VCaP (cell line): Measurements from ENCODE around the gene TNFRSF13B.
"Not testable (repeated sequence)": the region's sequence is repeated elsewhere in the genome, so short reads cannot be mapped to it uniquely, and the experiment has no call there.

Experiments used
- H3K27ac ChIP-seq: fragments of 450-650 bp; 2 replicates; pipeline ENCODE4 v1.5.1; 2017
- CTCF ChIP-seq: fragments of 450-650 bp; conservative IDR thresholded peaks from 2 replicates; pipeline ENCODE4 v1.5.1; 2017; ENCODE audit warnings: mild to moderate bottlenecking, moderate library complexity

The TNFRSF13B gene

GRCh38 chr17:17018021-17018441, 46.1 kb upstream of the TNFRSF13B start:
- TF ChIP-seq CTCF = no peak
- H3K27ac ChIP-seq = peak overlapping the region; percentile 84

GRCh38 chr17:17017343-17018014, 45.6 kb upstream of the TNFRSF13B start:
- peak overlapping the region; percentile 84 for H3K27ac ChIP-seq
- TF ChIP-seq CTCF = no peak

- H3K27ac ChIP-seq = peak overlapping the region; percentile 84
These were observed 44.6 kb upstream of the TNFRSF13B start for GRCh38 chr17:17016199-17017197.

- H3K27ac ChIP-seq = no peak overlapping the region
- no peak for TF ChIP-seq CTCF
These were observed 43.3 kb upstream of the TNFRSF13B start for GRCh38 chr17:17015230-17015629.

- H3K27ac ChIP-seq = not testable (repeated sequence)
These were observed 42.8 kb upstream of the TNFRSF13B start for GRCh38 chr17:17014748-17015124.

- H3K27ac ChIP-seq = not testable (repeated sequence)
These were observed 42.2 kb upstream of the TNFRSF13B start for GRCh38 chr17:17013828-17014747.

GRCh38 chr17:17011043-17011907, 39.4 kb upstream of the TNFRSF13B start:
- not testable (repeated sequence) for H3K27ac ChIP-seq

GRCh38 chr17:17010545-17011034, 38.7 kb upstream of the TNFRSF13B start:
- not testable (repeated sequence) for H3K27ac ChIP-seq

GRCh38 chr17:17009972-17010371, 38.1 kb upstream of the TNFRSF13B start:
- peak overlapping the region; percentile 37; the same call in 1 of the 2 replicates for H3K27ac ChIP-seq

- H3K27ac ChIP-seq = peak overlapping the region; percentile 37; the same call in 1 of the 2 replicates
These were observed 36.9 kb upstream of the TNFRSF13B start for GRCh38 chr17:17008621-17009397.

- not testable (repeated sequence) for H3K27ac ChIP-seq
These were observed 36.0 kb upstream of the TNFRSF13B start for GRCh38 chr17:17007891-17008290.

GRCh38 chr17:17004997-17005614, 33.2 kb upstream of the TNFRSF13B start:
- H3K27ac ChIP-seq = not testable (repeated sequence)
